Breast epithelium (tissue), 3 donors: ENCODE results near the gene MYH9.

Source experiments
- CTCF ChIP-seq, 3 donors: fragments of 450-650 bp; IDR thresholded peaks; one replicate each; pipeline ENCODE4 v1.5.1; 2016 to 2017; ENCODE audit warnings: antibody characterized with exemption in 3 of 3, mild to moderate bottlenecking in 3 of 3, moderate library complexity in 3 of 3
- POLR2A ChIP-seq: fragments of 450-650 bp; IDR thresholded peaks from one replicate; pipeline ENCODE4 v1.6.1; 2016; ENCODE audit warnings: antibody characterized with exemption, mild to moderate bottlenecking, moderate library complexity

- TF ChIP-seq CTCF (IDR thresholded peaks at IDR 0.05), result no peak
- TF ChIP-seq POLR2A, result no peak
Observed at GRCh38 chr22:36391638-36392037, 3.9 kb upstream of the MYH9 start.
